IMR-90 (cell line): ENCODE data around the gene NLGN4X. TPM values are rescaled to one million over a fixed set of nuclear protein-coding genes. Genes with fewer than 3 reads are reported as not detected.

Experiments used
- ATAC-seq: fragments of 200-7000 bp; cut with Tn5 transposase; 2 replicates; pipeline ENCODE4 v1.9.1; 2020; ENCODE audit warnings: low read depth, mild to moderate bottlenecking, moderate library complexity
- BruUV-seq: library from RNA; stranded (reverse); fragments of 400-500 nt; replicated peaks from 2 replicates; lab custom pipeline; 2021; lab: Mats Ljungman, UMichigan
- CTCF ChIA-PET: fragments of 300-600 bp; formaldehyde crosslinking; extraction: SDS; loops from one replicate; lab custom pipeline; 2021; ENCODE audit warnings: antibody characterized with exemption; lab: Yijun Ruan, JAX
- POLR2A ChIA-PET: fragments of 300-600 bp; sonication (Branson Sonifier 250); formaldehyde crosslinking; loops from one replicate; lab custom pipeline; 2022; ENCODE audit warnings: antibody characterized with exemption; ENCODE audit not compliant: unreplicated experiment; lab: Charles Lee
- DNase-seq: peaks from one replicate; pipeline ENCODE4 v3.0.0; 2013
- H2AFZ ChIP-seq: replicated peaks from 2 replicates; pipeline ENCODE3; 2013; ENCODE audit warnings: low read length, mild to moderate bottlenecking; ENCODE audit not compliant: poor library complexity
- H2AK5ac ChIP-seq: 2 replicates; pipeline ENCODE4 v1.6.1; 2013; ENCODE audit warnings: low read depth, low read length, inconsistent platforms
- H2AK9ac ChIP-seq: replicated peaks from 2 replicates; pipeline ENCODE3; 2013; ENCODE audit warnings: mild to moderate bottlenecking, low read depth, low read length, moderate library complexity; ENCODE audit not compliant: poor library complexity
- H2BK120ac ChIP-seq: 2 replicates; pipeline ENCODE4 v1.6.1; 2013; ENCODE audit warnings: low read depth, low read length, inconsistent platforms
- H2BK15ac ChIP-seq: 3 replicates; pipeline ENCODE4 v1.6.1; 2013; ENCODE audit warnings: low read depth, low read length, inconsistent platforms
- H2BK20ac ChIP-seq: 2 replicates; pipeline ENCODE4 v1.6.1; 2013; ENCODE audit warnings: low read depth, mild to moderate bottlenecking, inconsistent platforms, low read length, moderate library complexity
- H2BK5ac ChIP-seq: 2 replicates; pipeline ENCODE4 v1.6.1; 2013; ENCODE audit warnings: mild to moderate bottlenecking, low read depth, low read length, inconsistent platforms; ENCODE audit not compliant: poor library complexity, severe bottlenecking
- H3K14ac ChIP-seq: replicated peaks from 2 replicates; pipeline ENCODE4 v1.6.1; 2013; ENCODE audit warnings: low read depth, low read length, inconsistent platforms
- H3K18ac ChIP-seq: 2 replicates; pipeline ENCODE4 v1.6.1; 2013; ENCODE audit warnings: low read depth, low read length, control low read depth
- H3K23ac ChIP-seq: 2 replicates; pipeline ENCODE4 v1.6.1; 2013; ENCODE audit warnings: low read depth, low read length, inconsistent platforms
- H3K27ac ChIP-seq: 2 replicates; pipeline ENCODE4 v1.5.1; 2013; ENCODE audit warnings: mild to moderate bottlenecking, control low read depth, low read length; ENCODE audit not compliant: insufficient read depth
- H3K27me3 ChIP-seq: 2 replicates; pipeline ENCODE4 v1.6.1; 2013; ENCODE audit warnings: low read length; ENCODE audit not compliant: control insufficient read depth, insufficient read depth
- H3K36me3 ChIP-seq: 2 replicates; pipeline ENCODE4 v1.6.1; 2013; ENCODE audit warnings: low read length, mixed read lengths; ENCODE audit not compliant: control insufficient read depth, insufficient read depth
- H3K4ac ChIP-seq: 2 replicates; pipeline ENCODE4 v1.6.1; 2013; ENCODE audit warnings: low read depth, low read length, inconsistent platforms
- H3K4me1 ChIP-seq: 2 replicates; pipeline ENCODE4 v1.6.1; 2013; ENCODE audit warnings: low read length, mixed read lengths; ENCODE audit not compliant: control insufficient read depth, insufficient read depth
- H3K4me2 ChIP-seq: 2 replicates; pipeline ENCODE4 v1.6.1; 2013; ENCODE audit warnings: low read depth, mild to moderate bottlenecking, control low read depth, low read length, moderate library complexity
- H3K4me3 ChIP-seq: 2 replicates; pipeline ENCODE4 v1.5.1; 2013; ENCODE audit warnings: low read depth, mild to moderate bottlenecking, control low read depth, low read length, moderate library complexity; ENCODE audit not compliant: insufficient read depth
- H3K56ac ChIP-seq: 2 replicates; pipeline ENCODE4 v1.6.1; 2013; ENCODE audit warnings: low read length, inconsistent platforms; ENCODE audit not compliant: insufficient read depth; ENCODE audit errors: extremely low read depth
- H3K79me1 ChIP-seq, 2 experiments: 2 replicates each; pipeline ENCODE4 v1.6.1; 2013; ENCODE audit warnings: low read length in 2 of 2, inconsistent platforms in 1 of 2, low read depth in 1 of 2
- H3K9ac ChIP-seq: 2 replicates; pipeline ENCODE4 v1.6.1; 2013; ENCODE audit warnings: low read depth, low read length, control low read depth
- H3K9me1 ChIP-seq: 2 replicates; pipeline ENCODE4 v1.6.1; 2013; ENCODE audit warnings: low read length, inconsistent platforms; ENCODE audit not compliant: insufficient read depth
- H3K9me3 ChIP-seq: 2 replicates; pipeline ENCODE4 v1.6.1; 2013; ENCODE audit warnings: low read length; ENCODE audit not compliant: control insufficient read depth, insufficient read depth
- H4K20me1 ChIP-seq: 2 replicates; pipeline ENCODE4 v1.6.1; 2013; ENCODE audit warnings: low read length, inconsistent platforms; ENCODE audit not compliant: insufficient read depth
- H4K5ac ChIP-seq: 2 replicates; pipeline ENCODE4 v1.6.1; 2013; ENCODE audit warnings: mild to moderate bottlenecking, low read depth, low read length, control low read depth
- H4K8ac ChIP-seq, 2 experiments: 2 replicates each; pipeline ENCODE4 v1.6.1; 2013; ENCODE audit warnings: low read depth in 2 of 2, low read length in 2 of 2, control low read depth in 1 of 2, inconsistent platforms in 1 of 2
- H4K91ac ChIP-seq: 2 replicates; pipeline ENCODE4 v1.6.1; 2013; ENCODE audit warnings: low read depth, low read length, inconsistent platforms; ENCODE audit not compliant: insufficient read depth
- CHD1 ChIP-seq: IDR thresholded peaks from 2 replicates; pipeline ENCODE4 v1.6.1; 2012; ENCODE audit warnings: low read depth, low read length, improper control_type of control experiment
- CTCF ChIP-seq: conservative IDR thresholded peaks from 2 replicates; pipeline ENCODE4 v1.5.1; 2012; ENCODE audit warnings: mild to moderate bottlenecking, low read depth, low read length, improper control_type of control experiment
- ELK1 ChIP-seq: fragments of 150-350 bp; IDR thresholded peaks from 2 replicates; pipeline ENCODE4 v1.6.1; 2016; ENCODE audit warnings: low read depth, mild to moderate bottlenecking, low read length, moderate library complexity, borderline replicate concordance
- FOS ChIP-seq: fragments of 150-350 bp; IDR thresholded peaks from 2 replicates; pipeline ENCODE4 v1.6.1; 2016; ENCODE audit warnings: low read depth, low read length
- MAFK ChIP-seq: IDR thresholded peaks from 2 replicates; pipeline ENCODE4 v1.6.1; 2012; ENCODE audit warnings: low read depth, low read length, improper control_type of control experiment
- NFE2L2 ChIP-seq: fragments of 150-350 bp; IDR thresholded peaks from 2 replicates; pipeline ENCODE4 v1.6.1; 2016; ENCODE audit warnings: low read depth, mild to moderate bottlenecking, low read length
- RAD21 ChIP-seq: IDR thresholded peaks from 2 replicates; pipeline ENCODE4 v1.6.1; 2012; ENCODE audit warnings: low read length, improper control_type of control experiment
- SMC3 ChIP-seq: fragments of 150-350 bp; IDR thresholded peaks from 2 replicates; pipeline ENCODE4 v1.6.1; 2016; ENCODE audit warnings: low read depth, mild to moderate bottlenecking, antibody characterized with exemption, low read length, moderate library complexity
- USF2 ChIP-seq: fragments of 150-350 bp; IDR thresholded peaks from 2 replicates; pipeline ENCODE4 v1.6.1; 2017; ENCODE audit warnings: mild to moderate bottlenecking, antibody characterized with exemption, low read length, low read depth
- WGBS, 2 experiments: methylation state at CpG; one replicate each; pipeline versions ENCODE4 v1.1.5 to v1.1.7; 2013; ENCODE audit warnings: missing lambda C conversion rate in 2 of 2; ENCODE audit not compliant: insufficient read length in 1 of 2; ENCODE audit errors: extremely low coverage in 2 of 2; 5-methylcytosine and 5-hydroxymethylcytosine counted together
- dilution Hi-C: fragments of 300-500 bp; cut with HindIII; formaldehyde crosslinking; loops from one replicate; pipeline ENCODE4 v1.14.3; 2018; ENCODE audit warnings: low sequenced_read_pairs; ENCODE audit not compliant: unreplicated experiment
- in situ Hi-C: fragments of 300-500 bp; cut with MboI; formaldehyde crosslinking; loops from 3 replicates; pipeline ENCODE4 v1.14.3; 2019; ENCODE audit warnings: low sequenced_read_pairs, inconsistent platforms, mixed read lengths
- intact Hi-C: fragments of 100-400 bp; cut with micrococcal nuclease; formaldehyde crosslinking; loops from 2 replicates; pipeline ENCODE4 v1.10.0; 2022
- polyA plus RNA-seq, 3 experiments: library from polyadenylated mRNA; depleted of rRNA; stranded (reverse); fragments of >200 nt; gene quantifications; 2 replicates each; pipeline ENCODE4 v1.2.3, GENCODE V29; 2012; ENCODE audit warnings: low replicate concordance in 1 of 3
- total RNA-seq: library from RNA; depleted of rRNA; stranded (reverse); fragments of >200 nt; gene quantifications from 2 replicates; pipeline ENCODE4 v1.2.3, GENCODE V29; 2012

NLGN4X gene
- total and polyA plus RNA-seq, 2 of the 4 experiments (the other 2 are of a cell fraction) = not detected

- no peak overlapping the region for H2AK9ac ChIP-seq
- no TSS peak for BruUV-seq
- dilution Hi-C loops = no loop called here
- H3K9me3 ChIP-seq = peaks cover 5% of the 10 kb centered on the region
- no peak overlapping the region for H3K4me2 ChIP-seq
- no peaks in the 10 kb centered on the region for H4K20me1 ChIP-seq
- no peaks in the 10 kb centered on the region for H3K79me1 ChIP-seq
- 61% methylated on average over 2 of the region's 6 CpGs; no CpG with 5 or more reads in 1 of the 2 experiments for WGBS, 2 experiments
- H3K4me1 ChIP-seq = no peaks in the 10 kb centered on the region
- H3K9me1 ChIP-seq = no peaks in the 10 kb centered on the region
- DNase-seq = no peak
- no peak for ATAC-seq
- H3K4ac ChIP-seq = no peak overlapping the region
- H2AK5ac ChIP-seq = no peak overlapping the region
- H4K5ac ChIP-seq = no peak overlapping the region
- H4K91ac ChIP-seq = no peak overlapping the region
- H3K27me3 ChIP-seq = no peaks in the 10 kb centered on the region
- no peak overlapping the region for H3K14ac ChIP-seq
- H3K23ac ChIP-seq = no peak overlapping the region
- in situ Hi-C loops = no loop called here
- H3K18ac ChIP-seq = no peak overlapping the region
- H3K56ac ChIP-seq = no peak overlapping the region
- no peaks in the 10 kb centered on the region for H3K36me3 ChIP-seq
- no peak overlapping the region for H3K9ac ChIP-seq
- no peak overlapping the region for H3K27ac ChIP-seq
- no peak overlapping the region for H2BK15ac ChIP-seq
- ChIA-PET POLR2A (no interaction called here), CTCF (no interaction called here)
- no peak overlapping the region for H4K8ac ChIP-seq
- no peak overlapping the region for H2BK120ac ChIP-seq
- H2BK20ac ChIP-seq = no peak overlapping the region
- no peak overlapping the region for H2BK5ac ChIP-seq
- intact Hi-C loops = no loop called here
- no peak for TF ChIP-seq NFE2L2
- TF ChIP-seq CHD1 = no peak
- no peak for TF ChIP-seq FOS
- TF ChIP-seq SMC3 = no peak
- no peak for TF ChIP-seq CTCF
- TF ChIP-seq USF2 = no peak
- TF ChIP-seq ELK1 = no peak
- TF ChIP-seq MAFK = no peak
- no peak for TF ChIP-seq RAD21
- H2AFZ ChIP-seq = no peak overlapping the region
- H3K4me3 ChIP-seq = no peak overlapping the region
Measured at GRCh38 chrX:6026980-6027379, 201.7 kb downstream of the NLGN4X start.
